WTC11 (cell line): ENCODE measurements around the gene ROR2. TPM values are rescaled to one million over a fixed set of nuclear protein-coding genes. Genes with fewer than 3 reads are reported as not detected.

Source experiments
- ATAC-seq: fragments of 200-7000 bp; cut with Tn5 transposase; 2 replicates; pipeline ENCODE4 v1.10.0; 2021; ENCODE audit warnings: mild to moderate bottlenecking, moderate library complexity
- CTCF ChIA-PET: fragments of 300-600 bp; sonication (Branson Sonifier 250); formaldehyde crosslinking; loops from one replicate; lab custom pipeline; 2021; ENCODE audit warnings: antibody characterized with exemption; lab: Charles Lee
- POLR2A ChIA-PET: fragments of 350-600 bp; sonication (Branson Sonifier 250); formaldehyde crosslinking; loops from one replicate; lab custom pipeline; 2021; ENCODE audit warnings: antibody characterized with exemption; lab: Charles Lee
- DNase-seq: peaks from one replicate; pipeline ENCODE4 v3.0.0; 2021; ENCODE audit warnings: low spot score
- H3K27ac Mint-ChIP-seq: 2 replicates; pipeline ENCODE4 v1.8.0; 2021; ENCODE audit warnings: mixed read lengths
- H3K27me3 Mint-ChIP-seq: 2 replicates; pipeline ENCODE4 v1.8.0; 2021; ENCODE audit warnings: low read depth, mild to moderate bottlenecking, moderate library complexity, mixed read lengths
- H3K36me3 Mint-ChIP-seq: 2 replicates; pipeline ENCODE4 v1.8.0; 2021; ENCODE audit warnings: mixed read lengths
- H3K4me1 Mint-ChIP-seq: 2 replicates; pipeline ENCODE4 v1.8.0; 2022; ENCODE audit warnings: mixed read lengths
- H3K4me3 Mint-ChIP-seq: 2 replicates; pipeline ENCODE4 v1.8.0; 2021; ENCODE audit warnings: mild to moderate bottlenecking, moderate library complexity, mixed read lengths
- H3K9me3 Mint-ChIP-seq: 2 replicates; pipeline ENCODE4 v1.8.0; 2021; ENCODE audit warnings: mixed read lengths
- ATF2 ChIP-seq: sonication (generic); formaldehyde crosslinking; IDR thresholded peaks from 2 replicates; pipeline ENCODE4 v1.8.1; 2022; ENCODE audit warnings: low read depth, missing genetic modification reagents, borderline replicate concordance
- HMGA2 ChIP-seq: fragments of 250-450 bp; sonication (Bioruptor Pico); IDR thresholded peaks from 2 replicates; pipeline ENCODE4 v1.4.0; 2021; ENCODE audit warnings: mild to moderate bottlenecking, moderate library complexity
- NR2C2 ChIP-seq: sonication (generic); formaldehyde crosslinking; IDR thresholded peaks from 2 replicates; pipeline ENCODE4 v1.8.0; 2022; ENCODE audit warnings: mild to moderate bottlenecking, missing genetic modification reagents
- SMAD4 ChIP-seq: sonication (generic); formaldehyde crosslinking; IDR thresholded peaks from 2 replicates; pipeline ENCODE4 v1.8.0; 2022; ENCODE audit warnings: mild to moderate bottlenecking, missing genetic modification reagents
- USF2 ChIP-seq: sonication (generic); formaldehyde crosslinking; IDR thresholded peaks from 2 replicates; pipeline ENCODE4 v1.8.1; 2023; ENCODE audit warnings: mild to moderate bottlenecking, missing genetic modification reagents, moderate library complexity
- ZNF263 ChIP-seq: sonication (generic); formaldehyde crosslinking; IDR thresholded peaks from 2 replicates; pipeline ENCODE4 v1.8.1; 2022; ENCODE audit warnings: low read depth, mild to moderate bottlenecking, moderate library complexity, missing genetic modification reagents
- ZNF396 ChIP-seq: fragments of 250-450 bp; sonication (Bioruptor Pico); IDR thresholded peaks from 2 replicates; pipeline ENCODE4 v1.8.0; 2021; ENCODE audit warnings: mild to moderate bottlenecking, moderate library complexity, borderline replicate concordance
- ZNF532 ChIP-seq: fragments of 250-450 bp; sonication (Bioruptor Pico); IDR thresholded peaks from 2 replicates; pipeline ENCODE4 v1.9.0; 2021; ENCODE audit warnings: mild to moderate bottlenecking, borderline replicate concordance
- total RNA-seq: library from RNA; stranded (reverse); gene quantifications from 3 replicates; pipeline ENCODE4 v1.2.3, GENCODE V29; 2021
- TF ChIP-seq, protein P1 (sequence below): fragments of 250-450 bp; sonication (Bioruptor Pico); conservative IDR thresholded peaks from 2 replicates; pipeline ENCODE4 v1.9.0; 2021; ENCODE audit warnings: mild to moderate bottlenecking
- TF ChIP-seq, protein P2 (sequence below): sonication (generic); formaldehyde crosslinking; IDR thresholded peaks from 2 replicates; pipeline ENCODE4 v1.8.0; 2023; ENCODE audit warnings: mild to moderate bottlenecking, missing genetic modification reagents

Gene ROR2
- total RNA-seq, 1 experiment from 2014 or later = 19.8 TPM

DNA sequence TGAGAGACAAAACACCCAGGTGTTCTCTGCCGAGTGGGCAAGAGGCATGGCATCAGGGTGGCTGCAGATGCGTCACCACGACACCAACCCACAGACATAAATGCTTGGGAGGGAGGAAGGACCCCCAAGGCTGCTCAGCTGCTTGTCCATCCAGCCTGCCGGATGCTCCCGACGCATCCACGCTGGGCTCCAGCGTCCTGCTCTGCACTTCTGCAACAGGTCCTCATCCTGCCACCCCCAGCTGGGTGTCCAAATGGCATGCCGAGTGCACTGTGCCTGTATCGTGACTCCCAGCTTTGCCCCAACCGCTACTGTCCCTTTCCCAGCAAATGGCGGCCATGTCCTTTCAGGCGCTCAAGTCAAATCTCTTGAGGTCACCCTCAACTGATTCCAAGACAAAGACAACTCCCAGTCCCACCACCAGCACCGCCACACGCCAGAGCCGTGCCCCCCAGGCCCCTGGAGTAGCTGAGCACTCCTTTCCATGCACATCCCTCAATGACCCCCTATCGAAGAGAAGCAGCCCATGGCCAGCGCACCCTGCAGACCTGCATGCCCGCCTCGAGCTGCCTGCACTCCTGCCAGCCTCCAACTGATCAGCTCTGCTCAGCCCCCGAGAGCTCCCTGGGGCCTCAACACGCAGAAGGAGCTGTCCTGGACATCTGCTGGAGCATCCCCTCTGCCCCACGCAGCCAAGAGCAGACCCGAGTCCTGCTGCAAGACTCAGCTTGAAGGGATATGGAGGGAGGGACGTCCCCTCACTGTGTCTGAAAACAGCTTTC lies 116.7 kb downstream of the ROR2 start:
- peaks cover 36% of the 10 kb centered on the region for H3K4me1 Mint-ChIP-seq
- ATAC-seq (no peak), DNase-seq (no peak)
- CTCF ChIA-PET = interaction anchor here (1.4 kb wide), 1 partner anchor 117 kb away, joined by 3 read pairs; no protein-coding TSS in a partner anchor
- H3K27ac Mint-ChIP-seq = 0 out of 2 replicates have a peak overlapping the region, but pooled peaks have one; percentile 50
- no peaks in the 10 kb centered on the region for H3K9me3 Mint-ChIP-seq
- TF ChIP-seq, protein P1, sequence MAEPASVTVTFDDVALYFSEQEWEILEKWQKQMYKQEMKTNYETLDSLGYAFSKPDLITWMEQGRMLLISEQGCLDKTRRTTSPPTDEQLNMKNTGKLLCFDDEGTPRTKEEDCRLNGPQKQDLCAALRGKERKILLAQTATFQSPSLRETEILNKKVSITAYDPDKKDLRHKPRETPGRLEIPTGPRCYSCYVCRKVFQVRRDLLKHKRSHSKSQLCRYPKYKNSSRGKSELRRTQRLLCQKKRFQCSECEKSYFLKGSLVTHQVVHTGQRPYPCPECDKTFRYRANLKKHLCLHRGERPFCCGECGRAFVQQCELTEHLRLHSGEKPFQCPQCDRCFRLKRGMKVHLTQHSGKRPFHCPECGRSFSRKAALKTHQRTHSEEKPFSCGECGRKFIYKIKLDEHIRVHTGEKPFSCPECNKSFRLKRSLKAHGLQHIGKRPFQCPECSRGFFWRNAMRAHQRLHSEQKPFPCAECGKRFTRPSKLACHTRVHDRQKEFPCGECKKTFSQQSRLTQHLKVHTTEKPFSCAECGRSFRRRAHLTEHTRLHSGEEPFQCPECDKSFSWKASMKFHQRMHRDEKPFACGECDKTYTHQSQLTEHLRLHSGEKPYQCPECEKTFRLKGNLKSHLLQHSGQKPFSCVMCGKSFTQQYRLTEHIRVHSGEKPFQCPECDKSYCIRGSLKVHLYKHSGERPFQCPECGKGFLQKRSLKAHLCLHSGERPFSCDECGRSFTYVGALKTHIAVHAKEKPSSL (CRISPR knock-in tag) = no peak
- TF ChIP-seq ZNF396 (CRISPR knock-in tag) = no peak
- no peak for TF ChIP-seq ZNF532 (CRISPR knock-in tag)
- TF ChIP-seq HMGA2 = no peak
- no peak for TF ChIP-seq ATF2
- TF ChIP-seq, protein P2, sequence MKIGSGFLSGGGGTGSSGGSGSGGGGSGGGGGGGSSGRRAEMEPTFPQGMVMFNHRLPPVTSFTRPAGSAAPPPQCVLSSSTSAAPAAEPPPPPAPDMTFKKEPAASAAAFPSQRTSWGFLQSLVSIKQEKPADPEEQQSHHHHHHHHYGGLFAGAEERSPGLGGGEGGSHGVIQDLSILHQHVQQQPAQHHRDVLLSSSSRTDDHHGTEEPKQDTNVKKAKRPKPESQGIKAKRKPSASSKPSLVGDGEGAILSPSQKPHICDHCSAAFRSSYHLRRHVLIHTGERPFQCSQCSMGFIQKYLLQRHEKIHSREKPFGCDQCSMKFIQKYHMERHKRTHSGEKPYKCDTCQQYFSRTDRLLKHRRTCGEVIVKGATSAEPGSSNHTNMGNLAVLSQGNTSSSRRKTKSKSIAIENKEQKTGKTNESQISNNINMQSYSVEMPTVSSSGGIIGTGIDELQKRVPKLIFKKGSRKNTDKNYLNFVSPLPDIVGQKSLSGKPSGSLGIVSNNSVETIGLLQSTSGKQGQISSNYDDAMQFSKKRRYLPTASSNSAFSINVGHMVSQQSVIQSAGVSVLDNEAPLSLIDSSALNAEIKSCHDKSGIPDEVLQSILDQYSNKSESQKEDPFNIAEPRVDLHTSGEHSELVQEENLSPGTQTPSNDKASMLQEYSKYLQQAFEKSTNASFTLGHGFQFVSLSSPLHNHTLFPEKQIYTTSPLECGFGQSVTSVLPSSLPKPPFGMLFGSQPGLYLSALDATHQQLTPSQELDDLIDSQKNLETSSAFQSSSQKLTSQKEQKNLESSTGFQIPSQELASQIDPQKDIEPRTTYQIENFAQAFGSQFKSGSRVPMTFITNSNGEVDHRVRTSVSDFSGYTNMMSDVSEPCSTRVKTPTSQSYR = no peak
- H3K27me3 Mint-ChIP-seq = no peaks in the 10 kb centered on the region
- H3K4me3 Mint-ChIP-seq = no peak overlapping the region
- POLR2A ChIA-PET = no interaction called here
- H3K36me3 Mint-ChIP-seq = no peaks in the 10 kb centered on the region

DNA sequence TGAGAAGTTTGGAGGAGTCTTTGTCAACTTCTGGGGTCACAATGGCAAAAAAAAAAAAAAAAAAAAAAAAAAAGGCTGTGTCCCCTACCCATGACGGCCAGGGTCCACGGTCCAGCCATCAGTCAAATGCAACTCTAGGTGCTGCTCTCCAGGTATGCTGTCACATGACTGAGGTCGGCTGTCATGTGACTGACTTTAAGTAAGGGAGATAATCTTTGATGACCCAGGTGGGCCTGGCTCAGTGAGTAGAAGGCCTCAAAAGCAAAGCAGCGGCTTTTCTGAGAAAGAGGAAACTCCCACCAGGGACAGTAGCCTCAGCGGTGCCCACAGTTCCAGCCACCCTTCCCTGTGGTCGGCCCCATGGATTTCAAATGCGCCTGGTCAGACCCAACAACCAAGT lies 117.7 kb downstream of the ROR2 start:
- ATAC-seq (no peak), DNase-seq (no peak)
- Mint-ChIP-seq H3K4me3 (no peak overlapping the region), H3K4me1 (peaks cover 31% of the 10 kb centered on the region), H3K27me3 (no peaks in the 10 kb centered on the region), H3K27ac (no peak overlapping the region), H3K36me3 (no peaks in the 10 kb centered on the region), H3K9me3 (no peaks in the 10 kb centered on the region)
- CTCF ChIA-PET = no interaction called here
- POLR2A ChIA-PET = no interaction called here
- TF ChIP-seq ZNF263 (CRISPR knock-in tag) = no peak
- TF ChIP-seq NR2C2 (CRISPR knock-in tag) = no peak
- peak; percentile 71 for TF ChIP-seq USF2 (CRISPR knock-in tag)
- no peak for TF ChIP-seq SMAD4 (CRISPR knock-in tag)
